Measurements from ENCODE around the gene KCNV2.

The KCNV2 gene

DNA sequence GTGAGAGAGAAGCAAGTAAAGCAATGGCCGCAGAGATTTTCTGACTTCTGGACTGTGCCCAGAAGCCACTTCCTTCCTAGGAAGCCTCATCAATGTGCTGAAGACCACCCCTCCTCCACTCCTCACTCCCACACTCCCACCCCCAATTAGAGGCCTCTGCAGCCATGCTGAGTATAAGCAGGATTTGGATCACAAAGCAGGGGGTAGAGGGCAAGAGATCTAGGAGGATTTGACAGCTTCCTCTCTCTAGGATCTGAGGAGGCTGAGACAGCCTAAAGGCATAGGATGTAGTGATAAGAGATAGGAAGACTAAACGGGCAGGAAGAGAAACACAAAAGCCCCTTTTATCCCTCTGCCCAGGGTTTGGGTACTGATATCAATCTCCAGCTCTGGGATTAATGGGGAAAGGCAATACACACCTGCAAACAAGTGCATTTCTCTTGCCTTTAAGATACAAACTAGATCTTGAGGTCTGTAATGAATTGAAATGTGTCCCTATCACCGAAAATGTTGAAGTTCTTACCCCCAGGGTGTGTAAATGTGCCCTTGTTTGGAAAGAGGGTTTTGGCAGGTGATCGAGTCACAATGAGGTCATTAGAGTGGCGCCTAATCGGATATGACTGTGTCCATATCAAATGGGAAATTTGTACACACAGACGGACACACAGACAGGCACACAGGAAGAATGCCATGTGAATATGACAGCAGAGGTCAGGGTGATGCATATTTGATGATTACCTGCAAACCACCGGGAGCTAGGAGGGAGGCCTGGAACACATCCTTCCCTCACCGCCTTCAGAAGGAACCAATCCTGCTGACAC is 28.5 kb downstream of the KCNV2 start:
- TF ChIP-seq, protein P1, sequence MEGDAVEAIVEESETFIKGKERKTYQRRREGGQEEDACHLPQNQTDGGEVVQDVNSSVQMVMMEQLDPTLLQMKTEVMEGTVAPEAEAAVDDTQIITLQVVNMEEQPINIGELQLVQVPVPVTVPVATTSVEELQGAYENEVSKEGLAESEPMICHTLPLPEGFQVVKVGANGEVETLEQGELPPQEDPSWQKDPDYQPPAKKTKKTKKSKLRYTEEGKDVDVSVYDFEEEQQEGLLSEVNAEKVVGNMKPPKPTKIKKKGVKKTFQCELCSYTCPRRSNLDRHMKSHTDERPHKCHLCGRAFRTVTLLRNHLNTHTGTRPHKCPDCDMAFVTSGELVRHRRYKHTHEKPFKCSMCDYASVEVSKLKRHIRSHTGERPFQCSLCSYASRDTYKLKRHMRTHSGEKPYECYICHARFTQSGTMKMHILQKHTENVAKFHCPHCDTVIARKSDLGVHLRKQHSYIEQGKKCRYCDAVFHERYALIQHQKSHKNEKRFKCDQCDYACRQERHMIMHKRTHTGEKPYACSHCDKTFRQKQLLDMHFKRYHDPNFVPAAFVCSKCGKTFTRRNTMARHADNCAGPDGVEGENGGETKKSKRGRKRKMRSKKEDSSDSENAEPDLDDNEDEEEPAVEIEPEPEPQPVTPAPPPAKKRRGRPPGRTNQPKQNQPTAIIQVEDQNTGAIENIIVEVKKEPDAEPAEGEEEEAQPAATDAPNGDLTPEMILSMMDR (conservative IDR thresholded peaks at IDR 0.05; ENCODE audit: low read depth, low read length): no peak
- H3K4me3 ChIP-seq (ENCODE audit: low read depth, low read length): no peak overlapping the region
- DNase-seq (ENCODE audit: low read depth): no peak

DNA sequence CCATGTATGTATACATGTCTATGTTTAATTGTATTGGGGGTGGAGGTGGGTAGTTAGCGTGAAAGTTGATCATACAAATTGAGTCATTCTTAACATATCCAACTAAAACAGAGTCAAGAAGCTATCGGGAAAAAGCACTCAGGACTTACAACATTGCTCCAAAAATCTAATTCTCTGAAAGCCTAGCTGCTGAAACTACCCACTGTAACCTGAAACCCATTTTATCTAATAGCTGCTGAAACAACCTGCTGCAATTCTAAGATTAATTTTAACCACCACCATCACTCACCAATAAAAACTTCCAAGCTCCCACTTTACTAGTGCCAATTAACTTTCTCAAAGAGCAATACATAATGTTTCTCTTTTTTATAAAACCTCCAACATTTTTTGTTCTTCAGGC is 32.2 kb downstream of the KCNV2 start:
- TF ChIP-seq, protein P1 (conservative IDR thresholded peaks at IDR 0.05; ENCODE audit: low read depth, low read length): no peak
- DNase-seq (ENCODE audit: low read depth): peak; percentile 33
- H3K4me3 ChIP-seq (ENCODE audit: low read depth, low read length): no peak overlapping the region

DNA sequence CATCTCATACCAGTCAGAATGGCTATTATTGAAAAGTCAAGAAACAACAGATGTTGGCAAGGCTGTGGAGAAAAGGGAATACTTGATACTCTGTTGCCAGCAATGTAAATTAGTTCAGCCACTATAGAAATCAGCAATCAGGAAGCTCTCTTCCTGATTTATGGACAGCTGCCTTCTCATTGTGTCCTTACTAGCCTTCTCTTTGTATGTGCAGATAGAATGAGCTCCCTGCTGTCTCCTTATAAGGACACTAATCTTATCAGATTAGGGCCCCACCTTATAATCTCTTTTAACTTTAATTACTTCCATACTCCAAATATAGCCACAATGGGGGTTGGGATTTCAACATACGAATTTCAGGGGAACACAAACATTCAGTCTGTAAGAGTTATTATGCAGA is 38.0 kb downstream of the KCNV2 start:
- TF ChIP-seq, protein P1 (conservative IDR thresholded peaks at IDR 0.05; ENCODE audit: low read depth, low read length): no peak

DNA sequence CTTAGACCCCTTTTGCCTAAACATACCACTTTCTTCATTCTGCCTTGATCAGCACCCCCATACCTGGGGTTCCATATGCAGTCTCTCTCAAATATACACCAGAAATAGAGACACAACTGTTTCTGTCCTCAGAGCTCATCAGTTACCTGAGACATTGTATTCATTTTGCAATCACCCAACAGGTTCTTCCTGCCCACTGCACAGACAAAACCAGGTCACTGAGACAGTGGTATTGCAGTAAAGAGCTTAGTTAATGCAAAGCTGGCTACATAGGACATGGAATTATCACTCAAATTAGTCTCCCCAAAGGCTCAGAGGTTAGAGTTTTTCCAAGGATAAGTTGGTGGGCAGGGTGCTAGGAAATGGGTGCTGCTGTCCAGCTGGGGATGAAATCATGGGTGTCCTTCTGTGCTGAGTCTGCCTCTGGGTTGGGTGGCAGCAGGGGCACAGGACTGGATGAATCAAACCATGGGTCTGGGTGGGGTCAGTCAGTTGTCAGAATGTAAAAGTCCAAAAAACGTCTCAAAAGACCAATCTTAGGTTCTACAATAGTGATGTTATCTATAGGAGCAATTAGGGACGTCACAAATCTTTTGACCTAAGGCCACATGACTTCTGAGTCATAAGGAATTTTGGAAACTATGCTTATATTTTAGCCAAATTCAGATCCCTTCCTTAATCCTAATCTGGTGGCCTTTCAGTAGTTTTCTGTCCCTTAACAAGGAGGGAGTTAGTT is 41.0 kb downstream of the KCNV2 start:
- peak; percentile 14 for DNase-seq (ENCODE audit: low read depth)
- no peak overlapping the region for H3K4me3 ChIP-seq (ENCODE audit: low read depth, low read length)
- TF ChIP-seq, protein P1 (conservative IDR thresholded peaks at IDR 0.05; ENCODE audit: low read depth, low read length): no peak

More for the DNA sequence above, 38.0 kb downstream of the KCNV2 start:
- H3K4me3 ChIP-seq (ENCODE audit: low read depth, low read length): no peak overlapping the region
- no peak for DNase-seq (ENCODE audit: low read depth)

DNA sequence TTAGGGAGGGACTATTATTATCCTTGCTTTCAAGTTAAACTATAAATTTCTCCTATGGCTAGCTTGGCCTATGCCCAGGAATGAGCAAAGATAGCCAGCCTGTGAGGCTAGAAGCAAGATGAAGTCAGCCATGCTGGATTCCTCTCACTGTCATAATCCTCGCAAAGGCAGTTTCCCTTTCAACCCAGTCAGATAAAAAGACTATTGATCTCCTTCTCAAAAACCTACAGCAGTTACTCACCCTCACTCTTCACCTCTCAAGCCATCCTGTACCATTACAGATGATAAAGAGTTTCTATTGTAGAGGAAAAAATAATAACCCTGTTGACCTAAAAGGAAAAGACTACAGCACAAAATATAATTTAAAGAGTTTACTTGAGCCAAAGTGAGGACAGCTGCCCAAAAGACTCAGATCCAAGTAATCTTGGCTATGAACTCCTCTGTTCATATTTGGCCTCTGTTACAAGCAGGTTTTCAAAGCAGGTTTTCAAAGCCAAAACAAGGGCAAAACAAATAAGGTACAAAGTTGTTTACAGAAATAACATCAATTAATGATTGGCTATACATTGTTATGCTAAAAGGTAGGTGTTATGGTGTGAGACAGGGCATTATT is 41.7 kb downstream of the KCNV2 start:
- peak; percentile 48 for DNase-seq (ENCODE audit: low read depth)
- H3K4me3 ChIP-seq (ENCODE audit: low read depth, low read length): no peak overlapping the region
- TF ChIP-seq, protein P1 (conservative IDR thresholded peaks at IDR 0.05; ENCODE audit: low read depth, low read length): no peak

DNA sequence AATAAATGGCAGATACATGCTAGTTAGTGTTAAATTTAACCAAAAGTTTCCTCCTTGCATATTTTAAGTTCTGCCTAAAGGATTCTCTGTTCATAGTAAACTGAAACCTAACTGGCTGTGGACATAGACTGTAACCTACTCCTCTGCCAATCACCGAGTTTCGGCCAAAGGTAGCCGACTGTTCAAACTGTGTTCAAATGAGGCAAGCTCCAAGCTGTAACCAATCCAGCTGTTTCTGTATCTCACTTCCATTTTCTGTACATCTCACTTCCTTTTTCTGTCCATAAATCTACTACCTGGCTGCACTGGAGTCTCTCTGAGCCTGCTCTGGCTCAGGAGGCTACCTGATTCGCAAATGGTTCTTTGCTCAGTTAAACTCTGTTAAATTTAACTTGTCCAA is 44.1 kb downstream of the KCNV2 start:
- H3K4me3 ChIP-seq (ENCODE audit: low read depth, low read length): no peak overlapping the region
- no peak for DNase-seq (ENCODE audit: low read depth)
- TF ChIP-seq, protein P1 (conservative IDR thresholded peaks at IDR 0.05; ENCODE audit: low read depth, low read length): no peak
